ENCODE results near the gene SPATA4. TPM values are rescaled to one million over a fixed set of nuclear protein-coding genes. Genes with fewer than 3 reads are reported as not detected.

Gene SPATA4
- total RNA-seq, 1 experiment from 2014 or later: not detected

DNA sequence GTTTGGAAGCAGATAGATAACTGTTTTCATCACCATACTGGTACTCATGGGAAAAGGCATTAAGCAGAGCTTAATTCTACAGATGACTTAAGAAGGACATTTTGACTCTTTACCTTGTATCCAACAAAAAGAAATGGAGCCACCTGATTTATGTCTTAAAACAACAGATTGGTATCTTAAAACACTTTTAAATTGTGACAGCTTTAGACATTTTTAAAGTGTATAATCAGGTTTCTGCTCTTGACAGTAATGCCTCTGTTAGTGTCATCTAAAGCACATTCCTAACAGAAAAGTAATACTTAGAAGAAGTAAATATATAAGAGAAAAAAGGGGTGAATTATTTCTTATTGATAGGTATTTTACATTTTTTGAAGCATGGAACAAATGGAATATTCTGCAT lies 55.9 kb downstream of the SPATA4 start:
- H3K27me3 ChIP-seq (ENCODE audit: control insufficient read depth, insufficient read depth, low read length): no peaks in the 10 kb centered on the region
- no peak for ATAC-seq
- H3K36me3 ChIP-seq (ENCODE audit: control insufficient read depth, insufficient read depth, low read length): no peaks in the 10 kb centered on the region
- CTCF ChIA-PET: no interaction called here
- H3K27ac ChIP-seq (ENCODE audit: low read length): no peak overlapping the region
- in situ Hi-C loops (cut with HindIII; ENCODE audit: low pct_unique_long_range_greater_than_20kb, low sequenced_read_pairs): no loop called here
- POLR2A ChIA-PET: no interaction called here
- H3K4me3 ChIP-seq (ENCODE audit: low read depth in 2 of 2, low read length in 2 of 2): no peak overlapping the region
- intact Hi-C loops (cut with micrococcal nuclease; ENCODE audit: unreplicated experiment): no loop called here
- DNase-seq (ENCODE audit: low read depth, low spot score): no peak
- no TSS peak for BruUV-seq (replicated peaks)
- no peaks in the 10 kb centered on the region for H3K4me1 ChIP-seq (ENCODE audit: control insufficient read depth, insufficient read depth, low read length)
- no peak for TF ChIP-seq SIN3A (IDR thresholded peaks at IDR 0.05; ENCODE audit: borderline replicate concordance, insufficient read depth, low read depth, low read length)
- TF ChIP-seq POLR2AphosphoS5 (IDR thresholded peaks at IDR 0.05; ENCODE audit: low read depth, low read length): no peak
- TF ChIP-seq, protein P1, sequence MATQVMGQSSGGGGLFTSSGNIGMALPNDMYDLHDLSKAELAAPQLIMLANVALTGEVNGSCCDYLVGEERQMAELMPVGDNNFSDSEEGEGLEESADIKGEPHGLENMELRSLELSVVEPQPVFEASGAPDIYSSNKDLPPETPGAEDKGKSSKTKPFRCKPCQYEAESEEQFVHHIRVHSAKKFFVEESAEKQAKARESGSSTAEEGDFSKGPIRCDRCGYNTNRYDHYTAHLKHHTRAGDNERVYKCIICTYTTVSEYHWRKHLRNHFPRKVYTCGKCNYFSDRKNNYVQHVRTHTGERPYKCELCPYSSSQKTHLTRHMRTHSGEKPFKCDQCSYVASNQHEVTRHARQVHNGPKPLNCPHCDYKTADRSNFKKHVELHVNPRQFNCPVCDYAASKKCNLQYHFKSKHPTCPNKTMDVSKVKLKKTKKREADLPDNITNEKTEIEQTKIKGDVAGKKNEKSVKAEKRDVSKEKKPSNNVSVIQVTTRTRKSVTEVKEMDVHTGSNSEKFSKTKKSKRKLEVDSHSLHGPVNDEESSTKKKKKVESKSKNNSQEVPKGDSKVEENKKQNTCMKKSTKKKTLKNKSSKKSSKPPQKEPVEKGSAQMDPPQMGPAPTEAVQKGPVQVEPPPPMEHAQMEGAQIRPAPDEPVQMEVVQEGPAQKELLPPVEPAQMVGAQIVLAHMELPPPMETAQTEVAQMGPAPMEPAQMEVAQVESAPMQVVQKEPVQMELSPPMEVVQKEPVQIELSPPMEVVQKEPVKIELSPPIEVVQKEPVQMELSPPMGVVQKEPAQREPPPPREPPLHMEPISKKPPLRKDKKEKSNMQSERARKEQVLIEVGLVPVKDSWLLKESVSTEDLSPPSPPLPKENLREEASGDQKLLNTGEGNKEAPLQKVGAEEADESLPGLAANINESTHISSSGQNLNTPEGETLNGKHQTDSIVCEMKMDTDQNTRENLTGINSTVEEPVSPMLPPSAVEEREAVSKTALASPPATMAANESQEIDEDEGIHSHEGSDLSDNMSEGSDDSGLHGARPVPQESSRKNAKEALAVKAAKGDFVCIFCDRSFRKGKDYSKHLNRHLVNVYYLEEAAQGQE (IDR thresholded peaks at IDR 0.05; ENCODE audit: insufficient read depth in 1 of 2, low read depth in 2 of 2, low read length in 1 of 2): no peak
- TF ChIP-seq TCF7L2 (IDR thresholded peaks at IDR 0.05; ENCODE audit: low read depth, low read length): no peak
- TF ChIP-seq, protein P2, sequence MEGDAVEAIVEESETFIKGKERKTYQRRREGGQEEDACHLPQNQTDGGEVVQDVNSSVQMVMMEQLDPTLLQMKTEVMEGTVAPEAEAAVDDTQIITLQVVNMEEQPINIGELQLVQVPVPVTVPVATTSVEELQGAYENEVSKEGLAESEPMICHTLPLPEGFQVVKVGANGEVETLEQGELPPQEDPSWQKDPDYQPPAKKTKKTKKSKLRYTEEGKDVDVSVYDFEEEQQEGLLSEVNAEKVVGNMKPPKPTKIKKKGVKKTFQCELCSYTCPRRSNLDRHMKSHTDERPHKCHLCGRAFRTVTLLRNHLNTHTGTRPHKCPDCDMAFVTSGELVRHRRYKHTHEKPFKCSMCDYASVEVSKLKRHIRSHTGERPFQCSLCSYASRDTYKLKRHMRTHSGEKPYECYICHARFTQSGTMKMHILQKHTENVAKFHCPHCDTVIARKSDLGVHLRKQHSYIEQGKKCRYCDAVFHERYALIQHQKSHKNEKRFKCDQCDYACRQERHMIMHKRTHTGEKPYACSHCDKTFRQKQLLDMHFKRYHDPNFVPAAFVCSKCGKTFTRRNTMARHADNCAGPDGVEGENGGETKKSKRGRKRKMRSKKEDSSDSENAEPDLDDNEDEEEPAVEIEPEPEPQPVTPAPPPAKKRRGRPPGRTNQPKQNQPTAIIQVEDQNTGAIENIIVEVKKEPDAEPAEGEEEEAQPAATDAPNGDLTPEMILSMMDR (IDR thresholded peaks at IDR 0.05): no peak
- no peaks in the 10 kb centered on the region for H3K9me3 ChIP-seq (ENCODE audit: control insufficient read depth, insufficient read depth, low read depth, low read length)

DNA sequence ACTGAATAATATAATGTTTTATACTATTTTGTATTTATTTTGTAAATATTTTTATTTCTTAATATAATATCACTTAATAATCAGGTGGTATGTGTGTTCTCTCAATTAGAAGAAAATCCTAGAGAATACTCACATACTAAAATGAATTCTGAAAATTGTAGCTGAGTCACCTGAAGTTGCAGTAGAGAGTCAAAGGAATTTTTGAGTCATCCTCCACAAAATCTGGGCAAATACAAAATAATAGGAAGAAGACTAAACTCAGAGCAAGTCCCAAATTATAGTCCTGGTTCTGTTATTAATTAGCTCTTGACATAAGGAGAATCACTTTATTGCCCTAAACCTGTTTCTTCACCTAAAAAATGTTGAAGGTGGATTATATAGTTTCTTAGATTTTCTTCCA lies 57.8 kb downstream of the SPATA4 start:
- in situ Hi-C loops (cut with HindIII; ENCODE audit: low pct_unique_long_range_greater_than_20kb, low sequenced_read_pairs): no loop called here
- DNase-seq (ENCODE audit: low read depth, low spot score): no peak
- no peak overlapping the region for H3K27ac ChIP-seq (ENCODE audit: low read length)
- intact Hi-C loops (cut with micrococcal nuclease; ENCODE audit: unreplicated experiment): no loop called here
- H3K9me3 ChIP-seq (ENCODE audit: control insufficient read depth, insufficient read depth, low read depth, low read length): no peaks in the 10 kb centered on the region
- TF ChIP-seq SIN3A (IDR thresholded peaks at IDR 0.05; ENCODE audit: borderline replicate concordance, insufficient read depth, low read depth, low read length) (no peak), POLR2AphosphoS5 (IDR thresholded peaks at IDR 0.05; ENCODE audit: low read depth, low read length) (no peak), TCF7L2 (IDR thresholded peaks at IDR 0.05; ENCODE audit: low read depth, low read length) (no peak)
- H3K4me3 ChIP-seq (ENCODE audit: low read depth in 2 of 2, low read length in 2 of 2): no peak overlapping the region
- H3K4me1 ChIP-seq (ENCODE audit: control insufficient read depth, insufficient read depth, low read length): no peaks in the 10 kb centered on the region
- no peaks in the 10 kb centered on the region for H3K27me3 ChIP-seq (ENCODE audit: control insufficient read depth, insufficient read depth, low read length)
- BruUV-seq (replicated peaks): no TSS peak
- POLR2A ChIA-PET: no interaction called here
- no peaks in the 10 kb centered on the region for H3K36me3 ChIP-seq (ENCODE audit: control insufficient read depth, insufficient read depth, low read length)
- CTCF ChIA-PET: no interaction called here
- no peak for ATAC-seq

DNA sequence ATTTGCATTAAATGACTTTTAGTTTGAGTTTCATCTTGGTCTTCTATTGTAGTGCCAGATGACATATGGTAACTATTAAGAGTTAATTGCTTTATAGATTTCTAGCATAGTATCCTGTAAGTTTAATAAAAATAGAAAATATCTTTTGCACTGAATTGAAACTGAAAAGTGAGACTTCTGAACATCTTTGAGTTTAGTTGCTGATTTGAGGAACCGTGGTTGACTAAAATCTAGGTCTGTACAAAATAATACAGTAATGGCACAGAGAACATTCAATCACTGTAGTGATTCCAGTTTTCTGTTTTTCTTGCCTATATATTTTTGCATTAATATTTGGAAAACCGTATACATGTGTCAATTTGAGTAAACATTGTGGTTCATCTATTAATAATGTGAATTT lies 60.7 kb downstream of the SPATA4 start:
- DNase-seq (ENCODE audit: low read depth, low spot score): no peak
- in situ Hi-C loops (cut with HindIII; ENCODE audit: low pct_unique_long_range_greater_than_20kb, low sequenced_read_pairs): no loop called here
- H3K9me3 ChIP-seq (ENCODE audit: control insufficient read depth, insufficient read depth, low read depth, low read length): no peaks in the 10 kb centered on the region
- H3K4me3 ChIP-seq (ENCODE audit: low read depth in 2 of 2, low read length in 2 of 2): no peak overlapping the region
- no peaks in the 10 kb centered on the region for H3K4me1 ChIP-seq (ENCODE audit: control insufficient read depth, insufficient read depth, low read length)
- H3K27ac ChIP-seq (ENCODE audit: low read length): no peak overlapping the region
- no peak for ATAC-seq
- TF ChIP-seq SIN3A (IDR thresholded peaks at IDR 0.05; ENCODE audit: borderline replicate concordance, insufficient read depth, low read depth, low read length): no peak
- TF ChIP-seq TCF7L2 (IDR thresholded peaks at IDR 0.05; ENCODE audit: low read depth, low read length): no peak
- no peak for TF ChIP-seq POLR2AphosphoS5 (IDR thresholded peaks at IDR 0.05; ENCODE audit: low read depth, low read length)
- TF ChIP-seq, protein P2 (IDR thresholded peaks at IDR 0.05): no peak
- TF ChIP-seq, protein P1 (IDR thresholded peaks at IDR 0.05; ENCODE audit: insufficient read depth in 1 of 2, low read depth in 2 of 2, low read length in 1 of 2): no peak
- H3K36me3 ChIP-seq (ENCODE audit: control insufficient read depth, insufficient read depth, low read length): no peaks in the 10 kb centered on the region
- H3K27me3 ChIP-seq (ENCODE audit: control insufficient read depth, insufficient read depth, low read length): no peaks in the 10 kb centered on the region
- intact Hi-C loops (cut with micrococcal nuclease; ENCODE audit: unreplicated experiment): no loop called here
- no TSS peak for BruUV-seq (replicated peaks)
- POLR2A ChIA-PET: no interaction called here
- CTCF ChIA-PET: no interaction called here
